ENCODE measurements around the gene SPOCK1.

DNA sequence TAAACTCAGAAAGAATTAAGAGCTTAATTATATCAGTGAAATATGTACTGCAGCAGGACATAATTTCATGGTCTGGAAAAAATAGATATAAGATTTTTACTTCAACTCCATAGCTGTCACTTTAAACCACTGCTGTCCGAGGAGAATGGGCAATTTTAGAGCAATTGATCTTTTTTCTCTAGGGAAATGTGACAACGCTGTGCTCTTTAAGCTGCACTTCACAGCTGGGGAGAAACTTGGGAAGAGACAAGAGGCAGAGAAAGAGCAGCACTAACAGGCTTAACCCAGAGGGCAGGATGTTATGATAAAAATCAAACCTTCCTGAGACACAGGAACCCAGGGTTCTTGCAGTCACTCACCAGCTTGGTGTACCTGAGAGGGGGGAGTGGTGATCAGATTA is 92.0 kb downstream of the SPOCK1 start:
- TF ChIP-seq POLR2AphosphoS5 (IDR thresholded peaks at IDR 0.05; ENCODE audit: low read depth) (no peak), GABPA (IDR thresholded peaks at IDR 0.05; ENCODE audit: low read depth) (no peak)
- TF ChIP-seq, protein P1, sequence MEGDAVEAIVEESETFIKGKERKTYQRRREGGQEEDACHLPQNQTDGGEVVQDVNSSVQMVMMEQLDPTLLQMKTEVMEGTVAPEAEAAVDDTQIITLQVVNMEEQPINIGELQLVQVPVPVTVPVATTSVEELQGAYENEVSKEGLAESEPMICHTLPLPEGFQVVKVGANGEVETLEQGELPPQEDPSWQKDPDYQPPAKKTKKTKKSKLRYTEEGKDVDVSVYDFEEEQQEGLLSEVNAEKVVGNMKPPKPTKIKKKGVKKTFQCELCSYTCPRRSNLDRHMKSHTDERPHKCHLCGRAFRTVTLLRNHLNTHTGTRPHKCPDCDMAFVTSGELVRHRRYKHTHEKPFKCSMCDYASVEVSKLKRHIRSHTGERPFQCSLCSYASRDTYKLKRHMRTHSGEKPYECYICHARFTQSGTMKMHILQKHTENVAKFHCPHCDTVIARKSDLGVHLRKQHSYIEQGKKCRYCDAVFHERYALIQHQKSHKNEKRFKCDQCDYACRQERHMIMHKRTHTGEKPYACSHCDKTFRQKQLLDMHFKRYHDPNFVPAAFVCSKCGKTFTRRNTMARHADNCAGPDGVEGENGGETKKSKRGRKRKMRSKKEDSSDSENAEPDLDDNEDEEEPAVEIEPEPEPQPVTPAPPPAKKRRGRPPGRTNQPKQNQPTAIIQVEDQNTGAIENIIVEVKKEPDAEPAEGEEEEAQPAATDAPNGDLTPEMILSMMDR (IDR thresholded peaks at IDR 0.05; ENCODE audit: insufficient read depth, low read length), result no peak
- TF ChIP-seq, protein P2, sequence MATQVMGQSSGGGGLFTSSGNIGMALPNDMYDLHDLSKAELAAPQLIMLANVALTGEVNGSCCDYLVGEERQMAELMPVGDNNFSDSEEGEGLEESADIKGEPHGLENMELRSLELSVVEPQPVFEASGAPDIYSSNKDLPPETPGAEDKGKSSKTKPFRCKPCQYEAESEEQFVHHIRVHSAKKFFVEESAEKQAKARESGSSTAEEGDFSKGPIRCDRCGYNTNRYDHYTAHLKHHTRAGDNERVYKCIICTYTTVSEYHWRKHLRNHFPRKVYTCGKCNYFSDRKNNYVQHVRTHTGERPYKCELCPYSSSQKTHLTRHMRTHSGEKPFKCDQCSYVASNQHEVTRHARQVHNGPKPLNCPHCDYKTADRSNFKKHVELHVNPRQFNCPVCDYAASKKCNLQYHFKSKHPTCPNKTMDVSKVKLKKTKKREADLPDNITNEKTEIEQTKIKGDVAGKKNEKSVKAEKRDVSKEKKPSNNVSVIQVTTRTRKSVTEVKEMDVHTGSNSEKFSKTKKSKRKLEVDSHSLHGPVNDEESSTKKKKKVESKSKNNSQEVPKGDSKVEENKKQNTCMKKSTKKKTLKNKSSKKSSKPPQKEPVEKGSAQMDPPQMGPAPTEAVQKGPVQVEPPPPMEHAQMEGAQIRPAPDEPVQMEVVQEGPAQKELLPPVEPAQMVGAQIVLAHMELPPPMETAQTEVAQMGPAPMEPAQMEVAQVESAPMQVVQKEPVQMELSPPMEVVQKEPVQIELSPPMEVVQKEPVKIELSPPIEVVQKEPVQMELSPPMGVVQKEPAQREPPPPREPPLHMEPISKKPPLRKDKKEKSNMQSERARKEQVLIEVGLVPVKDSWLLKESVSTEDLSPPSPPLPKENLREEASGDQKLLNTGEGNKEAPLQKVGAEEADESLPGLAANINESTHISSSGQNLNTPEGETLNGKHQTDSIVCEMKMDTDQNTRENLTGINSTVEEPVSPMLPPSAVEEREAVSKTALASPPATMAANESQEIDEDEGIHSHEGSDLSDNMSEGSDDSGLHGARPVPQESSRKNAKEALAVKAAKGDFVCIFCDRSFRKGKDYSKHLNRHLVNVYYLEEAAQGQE (IDR thresholded peaks at IDR 0.05; ENCODE audit: insufficient replicate concordance, low read depth), result no peak

Data from HL-60 (cell line).